ENCODE measurements around the gene FXYD7.

The FXYD7 gene

GRCh38 chr19:35154525-35155406 is 11.7 kb downstream of the FXYD7 start, which contains the start of gene FXYD5:
TSS of gene FXYD5 (plus strand) at chr19:35154735. CDS start at chr19:35155551, 816 bp downstream.
- no peak for TF ChIP-seq CTCF (conservative IDR thresholded peaks at IDR 0.05; ENCODE audit: control insufficient read depth, insufficient read depth, low read depth, low read length)
- H3K4me3 ChIP-seq (ENCODE audit: control insufficient read depth, low read depth, low read length), result peak within 1 kb of the TSS; percentile 91
- peak; percentile 80 for DNase-seq (ENCODE audit: low read depth)

- DNase-seq (ENCODE audit: low read depth), result no peak
- TF ChIP-seq CTCF (conservative IDR thresholded peaks at IDR 0.05; ENCODE audit: control insufficient read depth, insufficient read depth, low read depth, low read length), result no peak
- peak overlapping the region; percentile 91 for H3K4me3 ChIP-seq (ENCODE audit: control insufficient read depth, low read depth, low read length)
Measured at GRCh38 chr19:35155441-35155840, 12.4 kb downstream of the FXYD7 start.

GRCh38 chr19:35155981-35156672 is 13.1 kb downstream of the FXYD7 start:
- H3K4me3 ChIP-seq (ENCODE audit: control insufficient read depth, low read depth, low read length), result peak overlapping the region; percentile 91
- TF ChIP-seq CTCF (conservative IDR thresholded peaks at IDR 0.05; ENCODE audit: control insufficient read depth, insufficient read depth, low read depth, low read length), result no peak
- no peak for DNase-seq (ENCODE audit: low read depth)

- DNase-seq (ENCODE audit: low read depth), result no peak
- H3K4me3 ChIP-seq (ENCODE audit: control insufficient read depth, low read depth, low read length), result no peak overlapping the region
- no peak for TF ChIP-seq CTCF (conservative IDR thresholded peaks at IDR 0.05; ENCODE audit: control insufficient read depth, insufficient read depth, low read depth, low read length)
Measured at GRCh38 chr19:35156673-35157014, 13.6 kb downstream of the FXYD7 start.

- no peak for TF ChIP-seq CTCF (conservative IDR thresholded peaks at IDR 0.05; ENCODE audit: control insufficient read depth, insufficient read depth, low read depth, low read length)
- H3K4me3 ChIP-seq (ENCODE audit: control insufficient read depth, low read depth, low read length), result no peak overlapping the region
- no peak for DNase-seq (ENCODE audit: low read depth)
Measured at GRCh38 chr19:35157431-35157830, 14.4 kb downstream of the FXYD7 start.

GRCh38 chr19:35159606-35160005 is 16.6 kb downstream of the FXYD7 start:
- no peak for DNase-seq (ENCODE audit: low read depth)
- H3K4me3 ChIP-seq (ENCODE audit: control insufficient read depth, low read depth, low read length), result no peak overlapping the region
- TF ChIP-seq CTCF (conservative IDR thresholded peaks at IDR 0.05; ENCODE audit: control insufficient read depth, insufficient read depth, low read depth, low read length), result no peak

Measured in fibroblast of mammary gland (primary cell).